K562 (cell line): ENCODE measurements around the gene ATG7.
"Not testable (repeated sequence)": the region's sequence is repeated elsewhere in the genome, so short reads cannot be mapped to it uniquely, and the experiment has no call there.

Experiments
- HMG20A ChIP-seq: fragments of 450-650 bp; formaldehyde crosslinking; conservative IDR thresholded peaks from 2 replicates; pipeline ENCODE4 v1.4.0; 2020; ENCODE audit warnings: mild to moderate bottlenecking, mixed read lengths
- ZFX ChIP-seq: sonication (generic); formaldehyde crosslinking; IDR thresholded peaks from 2 replicates; pipeline ENCODE4 v1.8.0; 2022; ENCODE audit warnings: mild to moderate bottlenecking, missing genetic modification reagents, moderate library complexity
- ZNF316 ChIP-seq: fragments of 450-650 bp; IDR thresholded peaks from 2 replicates; pipeline ENCODE4 v1.6.1; 2016
- TF ChIP-seq, protein P1 (sequence below): sonication (generic); formaldehyde crosslinking; IDR thresholded peaks from 2 replicates; pipeline ENCODE4 v1.8.0; 2023; ENCODE audit warnings: mild to moderate bottlenecking, missing genetic modification reagents
- TF ChIP-seq, protein P2 (sequence below): fragments of 450-650 bp; IDR thresholded peaks from 2 replicates; pipeline ENCODE4 v1.6.1; 2016
- TF ChIP-seq, protein P3 (sequence below): fragments of 450-650 bp; IDR thresholded peaks from 2 replicates; pipeline ENCODE4 v1.6.1; 2018; ENCODE audit not compliant: partially characterized antibody

DNA sequence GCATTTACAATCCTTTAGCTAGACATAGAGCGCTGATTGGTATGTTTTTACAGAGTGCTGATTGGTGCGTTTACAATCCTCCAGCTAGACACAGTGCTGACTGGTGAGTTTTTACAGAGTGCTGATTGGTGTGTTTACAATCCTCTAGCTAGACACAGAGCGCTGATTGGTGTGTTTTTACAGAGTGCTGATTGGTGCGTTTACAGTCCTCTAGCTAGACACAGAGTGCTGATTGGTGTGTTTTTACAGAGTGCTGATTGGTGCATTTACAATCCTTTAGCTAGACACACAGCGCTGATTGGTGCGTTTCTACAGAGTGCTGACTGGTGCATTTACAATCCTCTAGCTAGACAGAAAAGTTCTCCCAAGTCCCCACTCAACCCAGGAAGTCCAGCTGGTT lies 76.7 kb downstream of the ATG7 start:
- TF ChIP-seq ZFX; HMG20A (CRISPR knock-in tag): not testable (repeated sequence)
- TF ChIP-seq, protein P1, sequence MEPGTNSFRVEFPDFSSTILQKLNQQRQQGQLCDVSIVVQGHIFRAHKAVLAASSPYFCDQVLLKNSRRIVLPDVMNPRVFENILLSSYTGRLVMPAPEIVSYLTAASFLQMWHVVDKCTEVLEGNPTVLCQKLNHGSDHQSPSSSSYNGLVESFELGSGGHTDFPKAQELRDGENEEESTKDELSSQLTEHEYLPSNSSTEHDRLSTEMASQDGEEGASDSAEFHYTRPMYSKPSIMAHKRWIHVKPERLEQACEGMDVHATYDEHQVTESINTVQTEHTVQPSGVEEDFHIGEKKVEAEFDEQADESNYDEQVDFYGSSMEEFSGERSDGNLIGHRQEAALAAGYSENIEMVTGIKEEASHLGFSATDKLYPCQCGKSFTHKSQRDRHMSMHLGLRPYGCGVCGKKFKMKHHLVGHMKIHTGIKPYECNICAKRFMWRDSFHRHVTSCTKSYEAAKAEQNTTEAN: not testable (repeated sequence)
- TF ChIP-seq, protein P2, sequence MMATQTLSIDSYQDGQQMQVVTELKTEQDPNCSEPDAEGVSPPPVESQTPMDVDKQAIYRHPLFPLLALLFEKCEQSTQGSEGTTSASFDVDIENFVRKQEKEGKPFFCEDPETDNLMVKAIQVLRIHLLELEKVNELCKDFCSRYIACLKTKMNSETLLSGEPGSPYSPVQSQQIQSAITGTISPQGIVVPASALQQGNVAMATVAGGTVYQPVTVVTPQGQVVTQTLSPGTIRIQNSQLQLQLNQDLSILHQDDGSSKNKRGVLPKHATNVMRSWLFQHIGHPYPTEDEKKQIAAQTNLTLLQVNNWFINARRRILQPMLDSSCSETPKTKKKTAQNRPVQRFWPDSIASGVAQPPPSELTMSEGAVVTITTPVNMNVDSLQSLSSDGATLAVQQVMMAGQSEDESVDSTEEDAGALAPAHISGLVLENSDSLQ: not testable (repeated sequence)
- TF ChIP-seq ZNF316: peak; percentile 50
- TF ChIP-seq, protein P3, sequence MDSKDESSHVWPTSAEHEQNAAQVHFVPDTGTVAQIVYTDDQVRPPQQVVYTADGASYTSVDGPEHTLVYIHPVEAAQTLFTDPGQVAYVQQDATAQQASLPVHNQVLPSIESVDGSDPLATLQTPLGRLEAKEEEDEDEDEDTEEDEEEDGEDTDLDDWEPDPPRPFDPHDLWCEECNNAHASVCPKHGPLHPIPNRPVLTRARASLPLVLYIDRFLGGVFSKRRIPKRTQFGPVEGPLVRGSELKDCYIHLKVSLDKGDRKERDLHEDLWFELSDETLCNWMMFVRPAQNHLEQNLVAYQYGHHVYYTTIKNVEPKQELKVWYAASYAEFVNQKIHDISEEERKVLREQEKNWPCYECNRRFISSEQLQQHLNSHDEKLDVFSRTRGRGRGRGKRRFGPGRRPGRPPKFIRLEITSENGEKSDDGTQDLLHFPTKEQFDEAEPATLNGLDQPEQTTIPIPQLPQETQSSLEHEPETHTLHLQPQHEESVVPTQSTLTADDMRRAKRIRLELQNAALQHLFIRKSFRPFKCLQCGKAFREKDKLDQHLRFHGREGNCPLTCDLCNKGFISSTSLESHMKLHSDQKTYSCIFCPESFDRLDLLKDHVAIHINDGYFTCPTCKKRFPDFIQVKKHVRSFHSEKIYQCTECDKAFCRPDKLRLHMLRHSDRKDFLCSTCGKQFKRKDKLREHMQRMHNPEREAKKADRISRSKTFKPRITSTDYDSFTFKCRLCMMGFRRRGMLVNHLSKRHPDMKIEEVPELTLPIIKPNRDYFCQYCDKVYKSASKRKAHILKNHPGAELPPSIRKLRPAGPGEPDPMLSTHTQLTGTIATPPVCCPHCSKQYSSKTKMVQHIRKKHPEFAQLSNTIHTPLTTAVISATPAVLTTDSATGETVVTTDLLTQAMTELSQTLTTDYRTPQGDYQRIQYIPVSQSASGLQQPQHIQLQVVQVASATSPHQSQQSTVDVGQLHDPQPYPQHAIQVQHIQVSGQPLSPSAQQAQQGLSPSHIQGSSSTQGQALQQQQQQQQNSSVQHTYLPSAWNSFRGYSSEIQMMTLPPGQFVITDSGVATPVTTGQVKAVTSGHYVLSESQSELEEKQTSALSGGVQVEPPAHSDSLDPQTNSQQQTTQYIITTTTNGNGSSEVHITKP: not testable (repeated sequence)
